ENCODE data around the gene MYH14.

GRCh38 chr19:50223439-50223716 lies 20.0 kb downstream of the MYH14 start:
- TF ChIP-seq CTCF (IDR thresholded peaks at IDR 0.05; ENCODE audit: insufficient read depth, low read depth, low read length) (no peak), EZH2 (IDR thresholded peaks at IDR 0.05; ENCODE audit: insufficient read depth, low read length) (no peak)
